Urinary bladder (tissue), 4 donors: ENCODE data around the gene LRRC19. TPM values are rescaled to one million over a fixed set of nuclear protein-coding genes. Genes with fewer than 3 reads are reported as not detected.

Experiments used
- DNase-seq: peaks from one replicate; pipeline ENCODE4 v3.0.0-alpha.2; 2015; ENCODE audit errors: extremely low spot score
- H3K27ac ChIP-seq: one replicate; pipeline ENCODE4 v1.5.1; 2013; ENCODE audit warnings: low read depth, mild to moderate bottlenecking, moderate library complexity
- H3K36me3 ChIP-seq: one replicate; pipeline ENCODE4 v1.6.1; 2013; ENCODE audit warnings: mild to moderate bottlenecking, moderate library complexity; ENCODE audit not compliant: insufficient read depth
- H3K4me1 ChIP-seq: one replicate; pipeline ENCODE4 v1.6.1; 2013; ENCODE audit warnings: mild to moderate bottlenecking, moderate library complexity; ENCODE audit not compliant: insufficient read depth
- H3K4me3 ChIP-seq: one replicate; pipeline ENCODE4 v1.5.1; 2013; ENCODE audit warnings: low read depth, low read length
- WGBS: extraction: QIAGEN DNeasy Blood & Tissue Kit; methylation state at CpG from one replicate; pipeline ENCODE4 v1.1.7; 2013; 5-methylcytosine and 5-hydroxymethylcytosine counted together
- polyA plus RNA-seq: library from polyadenylated mRNA; stranded (reverse); fragments of 200-250 nt; gene quantifications from one replicate; pipeline ENCODE4 v1.2.3, GENCODE V29; 2013
- total RNA-seq: library from RNA; depleted of rRNA; stranded (reverse); fragments of >200 nt; gene quantifications from one replicate; pipeline ENCODE4 v1.2.3, GENCODE V29; 2014
- donor health status: healthy with polysubstance abuse.
- donor health status: healthy.

The LRRC19 gene
- 0.11 TPM for total RNA-seq
- not detected for polyA plus RNA-seq

GRCh38 chr9:27005491-27005890 lies at the start of gene LRRC19:
LRRC19 (minus strand) TSS chr9:27005672; CDS start chr9:26999694, 5,978 bp downstream.
- Histone ChIP-seq H3K27ac (no peak within 1 kb of the TSS), H3K36me3 (peaks cover 2% of the 10 kb centered on the region), H3K4me3 (no peak within 1 kb of the TSS), H3K4me1 (no peaks in the 10 kb centered on the region)
- WGBS = 97% methylated on average over 3 of the region's 3 CpGs
- no peak for DNase-seq

GRCh38 chr9:27054841-27055240 lies 49.4 kb upstream of the LRRC19 start:
- no peak overlapping the region for H3K27ac ChIP-seq
- no peak for DNase-seq
- H3K4me3 ChIP-seq = no peak overlapping the region
- H3K36me3 ChIP-seq = no peaks in the 10 kb centered on the region
- H3K4me1 ChIP-seq = no peaks in the 10 kb centered on the region

GRCh38 chr9:27054125-27054524 lies 48.7 kb upstream of the LRRC19 start:
- Histone ChIP-seq H3K4me3 (no peak overlapping the region), H3K4me1 (no peaks in the 10 kb centered on the region), H3K36me3 (no peaks in the 10 kb centered on the region), H3K27ac (no peak overlapping the region)
- no peak for DNase-seq
- WGBS = 88% methylated on average over 1 of the region's 1 CpG

GRCh38 chr9:27053369-27054022 lies 48.0 kb upstream of the LRRC19 start:
- WGBS = 32% methylated on average over 6 of the region's 6 CpGs
- no peaks in the 10 kb centered on the region for H3K36me3 ChIP-seq
- no peak for DNase-seq
- H3K4me3 ChIP-seq = no peak overlapping the region
- H3K27ac ChIP-seq = no peak overlapping the region
- H3K4me1 ChIP-seq = no peaks in the 10 kb centered on the region

- Histone ChIP-seq H3K36me3 (peaks cover 1% of the 10 kb centered on the region), H3K27ac (no peak overlapping the region)
- WGBS = 76% methylated on average over 4 of the region's 4 CpGs
Measured at GRCh38 chr9:27047136-27047535, 41.7 kb upstream of the LRRC19 start.

GRCh38 chr9:27043176-27043575 lies 37.7 kb upstream of the LRRC19 start:
- Histone ChIP-seq H3K4me3 (no peak overlapping the region), H3K27ac (no peak overlapping the region), H3K4me1 (no peaks in the 10 kb centered on the region), H3K36me3 (no peaks in the 10 kb centered on the region)
- DNase-seq = no peak
- WGBS = 96% methylated on average over 2 of the region's 2 CpGs

More at GRCh38 chr9:27047136-27047535, 41.7 kb upstream of the LRRC19 start:
- Histone ChIP-seq H3K4me1 (no peaks in the 10 kb centered on the region), H3K4me3 (no peak overlapping the region)
- DNase-seq = no peak

GRCh38 chr9:27042476-27042875 lies 37.0 kb upstream of the LRRC19 start:
- H3K27ac ChIP-seq = no peak overlapping the region
- WGBS = 34% methylated on average over 1 of the region's 1 CpG
- H3K4me1 ChIP-seq = no peaks in the 10 kb centered on the region
- H3K36me3 ChIP-seq = no peaks in the 10 kb centered on the region
- H3K4me3 ChIP-seq = no peak overlapping the region
- no peak for DNase-seq

- Histone ChIP-seq H3K4me1 (no peaks in the 10 kb centered on the region), H3K36me3 (no peaks in the 10 kb centered on the region), H3K27ac (no peak overlapping the region), H3K4me3 (no peak overlapping the region)
- DNase-seq = no peak
Measured at GRCh38 chr9:27041746-27042145, 36.3 kb upstream of the LRRC19 start.

- no peak for DNase-seq
- Histone ChIP-seq H3K36me3 (no peaks in the 10 kb centered on the region), H3K27ac (no peak overlapping the region), H3K4me3 (no peak overlapping the region), H3K4me1 (no peaks in the 10 kb centered on the region)
- WGBS = 94% methylated on average over 2 of the region's 2 CpGs
Measured at GRCh38 chr9:27037499-27037898, 32.0 kb upstream of the LRRC19 start.

- no peak for DNase-seq
- WGBS = 9% methylated on average over 4 of the region's 4 CpGs
Measured at GRCh38 chr9:27033815-27034403, 28.4 kb upstream of the LRRC19 start.

GRCh38 chr9:27029186-27029585 lies 23.7 kb upstream of the LRRC19 start:
- H3K4me1 ChIP-seq = no peaks in the 10 kb centered on the region
- H3K27ac ChIP-seq = no peak overlapping the region
- WGBS = 89% methylated on average over 7 of the region's 7 CpGs
- DNase-seq = no peak
- no peak overlapping the region for H3K4me3 ChIP-seq
- peaks cover 2% of the 10 kb centered on the region for H3K36me3 ChIP-seq

More at GRCh38 chr9:27033815-27034403, 28.4 kb upstream of the LRRC19 start:
- Histone ChIP-seq H3K4me1 (no peaks in the 10 kb centered on the region), H3K4me3 (no peak overlapping the region), H3K27ac (no peak overlapping the region), H3K36me3 (no peaks in the 10 kb centered on the region)

- peaks cover 6% of the 10 kb centered on the region for H3K36me3 ChIP-seq
- no peaks in the 10 kb centered on the region for H3K4me1 ChIP-seq
- H3K4me3 ChIP-seq = no peak overlapping the region
- WGBS = 89% methylated on average over 5 of the region's 5 CpGs
- no peak for DNase-seq
- H3K27ac ChIP-seq = no peak overlapping the region
Measured at GRCh38 chr9:27022920-27023319, 17.4 kb upstream of the LRRC19 start.

- Histone ChIP-seq H3K4me1 (no peaks in the 10 kb centered on the region), H3K4me3 (no peak overlapping the region), H3K36me3 (peaks cover 8% of the 10 kb centered on the region), H3K27ac (no peak overlapping the region)
- no peak for DNase-seq
Measured at GRCh38 chr9:27019589-27019988, 14.1 kb upstream of the LRRC19 start.

GRCh38 chr9:27003426-27004077 lies 1.9 kb downstream of the LRRC19 start:
- Histone ChIP-seq H3K4me3 (no peak overlapping the region), H3K27ac (no peak overlapping the region), H3K36me3 (peaks cover 2% of the 10 kb centered on the region), H3K4me1 (no peaks in the 10 kb centered on the region)
- 94% methylated on average over 3 of the region's 3 CpGs for WGBS
- no peak for DNase-seq
